Inferior parietal cortex (tissue), 1 donor: Measurements from ENCODE around the gene MET.
"Not testable (repeated sequence)": the region's sequence is repeated elsewhere in the genome, so short reads cannot be mapped to it uniquely, and the experiment has no call there.

Experiments
- DNase-seq: peaks from one replicate; pipeline ENCODE4 v3.0.0-alpha.2; 2016; ENCODE audit errors: extremely low spot score

Gene MET

GRCh38 chr7:116671681-116672595 lies at the start of gene MET:
MET (plus strand) TSS chr7:116672196; CDS start chr7:116699085, 26,889 bp downstream.
- peak; percentile 53 for DNase-seq

DNA sequence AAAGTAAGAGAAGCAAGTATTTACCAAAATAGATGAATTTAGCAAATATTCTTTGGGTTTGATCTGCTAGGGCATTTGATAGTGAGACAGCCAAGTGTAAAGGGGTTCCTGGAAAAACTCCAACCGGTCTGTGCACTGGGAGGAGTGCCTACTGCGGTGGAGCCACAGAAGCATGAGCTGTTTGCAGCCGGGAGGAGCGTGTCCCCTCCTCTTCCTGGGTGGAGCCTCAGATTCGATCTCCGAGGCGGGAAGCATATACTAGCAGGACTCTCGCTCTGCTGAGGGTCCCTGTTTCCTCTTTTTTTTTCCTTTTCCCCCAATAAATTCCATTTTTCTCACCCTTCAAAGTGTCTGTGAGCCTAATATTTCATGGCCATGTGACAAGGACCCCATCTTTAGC lies 45.1 kb upstream of the MET start:
- DNase-seq = no peak

DNA sequence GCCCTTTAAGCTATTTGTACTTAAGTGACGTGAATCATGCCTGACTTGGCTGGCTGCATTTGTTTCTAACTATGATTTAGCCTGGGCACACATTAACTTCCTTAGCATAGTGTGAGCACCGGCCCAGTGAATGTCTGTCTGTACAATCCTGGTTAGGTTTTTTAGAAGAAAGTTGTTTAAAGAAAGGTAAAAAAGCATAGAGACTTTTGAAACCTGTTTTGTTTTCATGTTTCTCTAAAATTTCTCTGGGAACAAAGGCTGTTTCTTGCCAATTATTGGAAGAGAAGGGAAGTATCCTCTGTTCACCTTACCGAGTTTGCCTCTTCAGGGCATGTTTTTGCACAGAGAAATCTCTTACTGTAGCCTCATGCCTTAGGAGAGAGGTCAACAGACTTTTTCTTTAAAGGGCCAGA lies 42.9 kb upstream of the MET start:
- DNase-seq = no peak

DNA sequence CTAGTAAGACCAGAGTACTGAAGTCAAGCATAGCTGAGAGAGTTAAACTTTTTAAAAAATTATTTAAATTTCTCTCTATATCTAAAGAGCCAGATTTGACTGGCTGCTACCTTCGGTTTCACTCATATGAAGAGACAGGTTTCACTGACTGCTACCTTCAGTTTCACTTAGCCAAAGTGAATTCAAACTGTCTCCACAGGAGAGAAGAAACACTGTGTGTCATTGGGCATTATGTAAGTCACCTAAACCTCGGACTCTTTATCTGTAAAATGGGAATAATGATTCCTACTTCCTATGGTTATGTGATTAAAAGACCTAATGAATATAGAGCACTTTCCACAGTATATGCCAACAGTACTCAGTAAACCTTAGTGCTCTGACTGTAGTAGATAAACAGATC lies 41.6 kb upstream of the MET start:
- no peak for DNase-seq

DNA sequence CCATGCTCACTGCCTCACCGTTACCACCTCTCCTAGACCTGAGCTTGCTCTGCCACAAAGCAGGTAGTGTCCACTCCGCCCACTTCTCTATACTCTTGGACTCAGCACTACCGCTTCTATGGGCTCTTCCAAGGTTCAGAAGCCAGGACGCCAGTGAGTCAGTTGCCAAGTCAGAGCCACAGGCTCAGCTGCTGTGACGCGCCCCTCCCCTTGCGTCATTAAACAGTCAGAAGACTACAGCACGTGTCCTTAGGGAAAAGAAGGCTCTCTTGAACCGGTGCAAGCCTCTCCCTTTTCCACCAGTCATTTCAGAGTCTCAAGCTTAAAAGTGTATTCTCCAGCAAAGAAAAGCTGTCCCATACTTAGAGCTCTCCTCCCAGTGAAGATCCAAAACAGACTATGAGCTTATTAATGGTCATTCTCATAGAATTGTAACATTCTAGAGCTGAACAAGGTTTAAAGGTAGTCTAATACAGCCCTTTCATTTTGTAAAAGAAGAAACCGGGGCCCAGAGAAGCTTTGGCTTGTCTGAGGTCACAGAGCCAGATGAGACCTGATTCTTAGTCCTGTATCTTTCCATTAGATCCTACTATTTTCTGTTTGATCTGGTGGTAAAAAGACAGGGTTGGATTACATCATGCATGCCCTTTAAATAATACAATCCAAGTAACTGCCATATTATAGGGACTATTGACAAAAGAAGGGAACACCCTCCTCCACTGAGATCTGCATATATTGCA lies 40.9 kb upstream of the MET start:
- no peak for DNase-seq

GRCh38 chr7:116631676-116632075 lies 40.3 kb upstream of the MET start:
- no peak for DNase-seq

- DNase-seq = no peak
Measured at GRCh38 chr7:116632384-116632783, 39.6 kb upstream of the MET start.

GRCh38 chr7:116633131-116633988 lies 38.6 kb upstream of the MET start:
- DNase-seq = peak; percentile 12

DNA sequence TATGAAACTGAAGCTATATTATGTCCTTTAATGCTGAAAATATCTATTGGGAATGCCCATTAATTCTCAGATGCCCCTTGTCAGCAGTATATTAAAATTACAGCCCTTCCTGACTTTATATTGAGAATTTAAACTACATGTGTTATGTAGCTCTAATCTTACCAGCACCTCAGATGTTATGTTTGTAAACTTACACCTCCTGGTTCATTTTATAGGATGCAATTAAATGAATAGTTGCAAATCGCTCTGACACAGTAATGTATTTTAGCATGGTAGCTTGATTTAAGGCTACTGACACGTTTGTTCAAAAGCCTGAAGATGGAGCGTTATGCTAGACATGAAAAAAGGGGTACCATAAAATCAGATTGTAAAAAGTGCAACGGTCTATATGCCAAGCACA lies 35.0 kb upstream of the MET start:
- DNase-seq = no peak

- not testable (repeated sequence) for DNase-seq
Measured at GRCh38 chr7:116638592-116638991, 33.4 kb upstream of the MET start.

GRCh38 chr7:116641551-116642153 lies 30.3 kb upstream of the MET start:
- no peak for DNase-seq

- DNase-seq = not testable (repeated sequence)
Measured at GRCh38 chr7:116643148-116643547, 28.8 kb upstream of the MET start.

GRCh38 chr7:116644628-116645027 lies 27.4 kb upstream of the MET start:
- DNase-seq = no peak

GRCh38 chr7:116647290-116647689 lies 24.7 kb upstream of the MET start:
- no peak for DNase-seq

DNA sequence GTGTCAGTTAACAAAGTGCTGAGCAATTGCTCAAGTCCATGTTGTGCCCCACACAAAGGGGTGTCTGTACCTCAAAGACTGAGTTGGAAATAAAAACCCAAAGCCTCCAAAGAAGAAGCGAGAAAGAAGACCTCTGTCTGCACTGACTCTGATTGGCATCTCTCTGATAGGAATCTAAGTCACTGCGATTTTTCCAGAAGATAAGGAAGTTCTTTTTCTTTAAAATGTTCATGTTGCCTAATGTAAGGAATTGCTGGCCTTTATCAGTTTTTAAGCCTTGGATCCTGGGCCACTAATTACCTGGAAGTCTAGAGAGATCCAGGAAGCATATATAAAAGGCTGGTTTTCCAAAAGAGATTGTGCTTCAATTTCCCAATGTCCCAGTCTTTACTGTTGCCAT lies 24.1 kb upstream of the MET start:
- DNase-seq = no peak

DNA sequence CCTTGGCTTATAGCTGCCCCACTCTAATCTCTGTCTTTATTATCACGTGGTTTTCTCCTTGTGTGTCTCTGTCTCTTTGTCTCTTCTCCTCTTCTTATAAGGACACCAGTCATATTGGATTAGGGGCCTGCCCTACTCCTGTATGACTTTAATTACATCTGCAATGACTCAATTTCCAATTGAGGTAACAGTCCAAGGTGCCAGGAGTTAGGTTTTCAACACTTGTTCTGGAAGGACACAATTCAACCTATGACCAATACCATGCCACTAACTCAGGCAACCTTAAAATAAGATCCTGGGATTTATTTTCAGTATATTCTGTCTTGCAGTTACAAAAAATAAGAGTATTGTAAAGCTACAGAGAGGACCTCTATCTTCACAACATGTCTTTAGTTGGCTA lies 21.6 kb upstream of the MET start:
- DNase-seq = no peak

GRCh38 chr7:116652793-116653192 lies 19.2 kb upstream of the MET start:
- no peak for DNase-seq

DNA sequence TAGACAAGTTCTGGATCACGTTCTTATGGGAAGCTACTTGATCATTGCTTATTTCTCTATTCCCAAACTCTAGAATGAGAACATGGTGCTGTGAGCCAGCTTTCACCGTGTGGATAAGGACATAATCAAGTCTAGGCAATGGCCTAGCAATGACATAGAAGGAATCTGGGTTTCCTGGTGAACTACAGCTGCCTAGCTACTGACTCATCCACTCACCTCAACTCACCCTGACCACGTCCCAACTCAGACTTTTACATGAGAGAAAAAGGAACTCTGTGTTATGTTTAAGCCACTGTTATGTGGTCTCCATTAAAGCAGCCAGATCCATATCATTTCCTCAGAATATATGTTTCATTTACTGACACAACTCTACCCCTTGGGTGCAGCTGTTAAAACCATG lies 18.8 kb upstream of the MET start:
- no peak for DNase-seq

DNA sequence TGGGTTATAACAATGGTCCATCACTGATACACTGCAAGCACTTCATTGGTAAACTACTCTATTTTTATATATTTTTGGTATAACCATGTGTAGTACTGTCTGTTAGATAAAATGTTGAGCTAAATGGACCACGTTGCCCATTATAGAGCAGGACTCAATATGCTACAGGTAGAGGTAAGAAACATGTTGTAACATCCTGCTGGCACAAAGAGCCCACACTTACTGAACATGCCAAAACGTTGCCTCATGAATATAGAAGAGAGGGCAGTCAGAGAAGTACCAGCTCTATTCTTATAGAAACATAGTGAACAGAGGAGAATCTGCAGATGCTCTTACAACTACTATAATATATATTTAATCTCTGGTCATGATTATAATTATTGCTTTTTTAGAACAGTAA lies 18.4 kb upstream of the MET start:
- no peak for DNase-seq

- DNase-seq = not testable (repeated sequence)
Measured at GRCh38 chr7:116659248-116659647, 12.7 kb upstream of the MET start.

GRCh38 chr7:116661865-116662264 lies 10.1 kb upstream of the MET start:
- no peak for DNase-seq

GRCh38 chr7:116663744-116664143 lies 8.3 kb upstream of the MET start:
- no peak for DNase-seq
